CD8-positive, alpha-beta memory T cell (primary cell): ENCODE results near the gene PRPF40A. TPM values are rescaled to one million over a fixed set of nuclear protein-coding genes. Genes with fewer than 3 reads are reported as not detected.

Experiments
- CTCF ChIA-PET: fragments of 350-600 bp; sonication (Branson Sonifier 250); formaldehyde crosslinking; loops from one replicate; lab custom pipeline; 2021; ENCODE audit warnings: antibody characterized with exemption; lab: Charles Lee
- POLR2A ChIA-PET: fragments of 350-600 bp; sonication (Branson Sonifier 250); formaldehyde crosslinking; loops from one replicate; lab custom pipeline; 2021; ENCODE audit warnings: antibody characterized with exemption; lab: Charles Lee
- DNase-seq, 5 donors: peaks; one replicate each; pipeline versions ENCODE4 v3.0.0 to v3.0.0-alpha.2; 2020 to 2022; ENCODE audit warnings: mixed read lengths in 1 of 5
- H3K27ac ChIP-seq: one replicate; pipeline ENCODE4 v1.7.0; 2013; ENCODE audit warnings: low read depth, mild to moderate bottlenecking, low read length, moderate library complexity
- H3K27me3 ChIP-seq: 2 replicates; pipeline ENCODE4 v1.7.0; 2013; ENCODE audit warnings: low read length, mild to moderate bottlenecking; ENCODE audit not compliant: insufficient read depth, poor library complexity, severe bottlenecking
- H3K36me3 ChIP-seq: 2 replicates; pipeline ENCODE4 v1.7.0; 2013; ENCODE audit warnings: mild to moderate bottlenecking, low read length, moderate library complexity; ENCODE audit not compliant: insufficient read depth
- H3K4me1 ChIP-seq: 2 replicates; pipeline ENCODE4 v1.7.0; 2013; ENCODE audit warnings: mild to moderate bottlenecking, low read length, moderate library complexity; ENCODE audit not compliant: insufficient read depth
- H3K4me3 ChIP-seq: 2 replicates; pipeline ENCODE4 v1.7.0; 2013; ENCODE audit warnings: mild to moderate bottlenecking, low read length
- H3K9me3 ChIP-seq: 2 replicates; pipeline ENCODE4 v1.7.0; 2013; ENCODE audit warnings: mild to moderate bottlenecking, low read length
- H3K27ac Mint-ChIP-seq, 8 donors: one replicate each; pipeline ENCODE4 v1.8.0; 2020 to 2021; ENCODE audit warnings: mixed read lengths in 8 of 8, mild to moderate bottlenecking in 6 of 8, inconsistent platforms in 3 of 8, moderate library complexity in 3 of 8
- H3K27me3 Mint-ChIP-seq, 2 donors: one replicate each; pipeline ENCODE4 v1.8.0; 2020 to 2021; ENCODE audit warnings: mixed read lengths in 2 of 2, mild to moderate bottlenecking in 1 of 2, moderate library complexity in 1 of 2
- H3K36me3 Mint-ChIP-seq, 3 donors: one replicate each; pipeline ENCODE4 v1.8.0; 2020 to 2021; ENCODE audit warnings: mixed read lengths in 3 of 3, inconsistent platforms in 1 of 3, mild to moderate bottlenecking in 1 of 3
- H3K4me1 Mint-ChIP-seq, 3 donors: one replicate each; pipeline ENCODE4 v1.8.0; 2020 to 2021; ENCODE audit warnings: mixed read lengths in 3 of 3, inconsistent platforms in 1 of 3, mild to moderate bottlenecking in 1 of 3
- H3K4me3 Mint-ChIP-seq, 7 donors: one replicate each; pipeline ENCODE4 v1.8.0; 2020 to 2021; ENCODE audit warnings: mixed read lengths in 7 of 7, mild to moderate bottlenecking in 6 of 7, moderate library complexity in 4 of 7, inconsistent platforms in 2 of 7
- H3K9me3 Mint-ChIP-seq, 5 donors: one replicate each; pipeline ENCODE4 v1.8.0; 2020 to 2022; ENCODE audit warnings: mixed read lengths in 5 of 5, mild to moderate bottlenecking in 3 of 5, moderate library complexity in 2 of 5, inconsistent platforms in 1 of 5
- polyA plus RNA-seq: library from polyadenylated mRNA; unstranded; fragments of 300-500 nt; fragmentation: Illumina TruSeq; gene quantifications from one replicate; pipeline ENCODE4 v1.2.3, GENCODE V29; 2021
- total RNA-seq, 2 experiments: library from RNA; stranded (reverse); gene quantifications; one replicate each; pipeline ENCODE4 v1.2.3, GENCODE V29; 2021

PRPF40A gene
- total and polyA plus RNA-seq, 3 experiments from 2014 or later = 136 to 146 (median 138) TPM

- Mint-ChIP-seq H3K27ac (peak overlapping the region; percentile 97 to 100 (median 99)), H3K27me3 (peaks cover 0 to 3% of the 10 kb centered on the region in 2 donors), H3K9me3 (no peaks in the 10 kb centered on the region), H3K36me3 (peaks cover 0 to 62% (median 7%) of the 10 kb centered on the region in 3 donors), H3K4me1 (peaks cover 64 to 83% (median 81%) of the 10 kb centered on the region in 3 donors), H3K4me3 (peak overlapping the region; percentile 97 to 100 (median 99))
- Histone ChIP-seq H3K27me3 (no peaks in the 10 kb centered on the region), H3K36me3 (peaks cover 10% of the 10 kb centered on the region), H3K27ac (no peak overlapping the region), H3K4me1 (peaks cover 31% of the 10 kb centered on the region), H3K4me3 (peak overlapping the region; percentile 96), H3K9me3 (no peaks in the 10 kb centered on the region)
- ChIA-PET CTCF (interaction anchor here (1.3 to 1.6 kb wide), 2 partner anchors 8 to 28 kb away, joined by 3 to 4 read pairs; no protein-coding TSS in a partner anchor), POLR2A (interaction anchor here (1.4 kb wide), 1 partner anchor 540 kb away, joined by 5 read pairs; the partner anchor contains the start of gene STAM2)
- DNase-seq = peak in 3 of 5 donors; percentile 12 to 49 (median 17)
Observed at GRCh38 chr2:152715854-152716428, 1.3 kb downstream of the PRPF40A start.

GRCh38 chr2:152715112-152715511, 2.1 kb downstream of the PRPF40A start:
- Mint-ChIP-seq H3K36me3 (peaks cover 4 to 68% (median 10%) of the 10 kb centered on the region in 3 donors), H3K27me3 (peaks cover 0 to 3% of the 10 kb centered on the region in 2 donors)
- POLR2A ChIA-PET = no interaction called here

GRCh38 chr2:152710713-152711112, 6.5 kb downstream of the PRPF40A start:
- Histone ChIP-seq H3K27ac (no peak overlapping the region), H3K27me3 (no peaks in the 10 kb centered on the region), H3K4me3 (no peak overlapping the region), H3K9me3 (no peaks in the 10 kb centered on the region), H3K4me1 (peaks cover 16% of the 10 kb centered on the region), H3K36me3 (peaks cover 16% of the 10 kb centered on the region)
- H3K27ac Mint-ChIP-seq = peak overlapping the region in 1 of 8 donors; percentile 68
- DNase-seq = no peak
- no peaks in the 10 kb centered on the region for H3K9me3 Mint-ChIP-seq
- H3K27me3 Mint-ChIP-seq = no peaks in the 10 kb centered on the region
- H3K4me3 Mint-ChIP-seq = no peak overlapping the region
- H3K36me3 Mint-ChIP-seq = peaks cover 4 to 77% (median 13%) of the 10 kb centered on the region in 3 donors
- peaks cover 69 to 92% (median 91%) of the 10 kb centered on the region in 3 donors for H3K4me1 Mint-ChIP-seq
- ChIA-PET CTCF (interaction anchor here (0.6 to 1.5 kb wide), 2 partner anchors 18 to 535 kb away, joined by 3 read pairs; partner anchors contain the start of gene STAM2), POLR2A (no interaction called here)

More at GRCh38 chr2:152715112-152715511, 2.1 kb downstream of the PRPF40A start:
- no peaks in the 10 kb centered on the region for H3K27me3 ChIP-seq
- peaks cover 63 to 83% (median 81%) of the 10 kb centered on the region in 3 donors for H3K4me1 Mint-ChIP-seq
- peak overlapping the region in 3 of 8 donors; percentile 27 to 77 (median 66) for H3K27ac Mint-ChIP-seq
- H3K36me3 ChIP-seq = peaks cover 10% of the 10 kb centered on the region
- CTCF ChIA-PET = interaction anchor here (1.2 to 1.3 kb wide), 3 partner anchors 24 to 540 kb away, joined by 3 to 4 read pairs (median 3); no protein-coding TSS in a partner anchor
- DNase-seq = no peak
- no peaks in the 10 kb centered on the region for H3K9me3 ChIP-seq
- H3K27ac ChIP-seq = no peak overlapping the region
- peak overlapping the region in 5 of 7 donors; percentile 23 to 97 (median 43) for H3K4me3 Mint-ChIP-seq
- no peak overlapping the region for H3K4me3 ChIP-seq
- H3K9me3 Mint-ChIP-seq = no peaks in the 10 kb centered on the region
- H3K4me1 ChIP-seq = peaks cover 28% of the 10 kb centered on the region

- no peaks in the 10 kb centered on the region for H3K9me3 Mint-ChIP-seq
- CTCF ChIA-PET = no interaction called here
- H3K27ac Mint-ChIP-seq = peak overlapping the region in 3 of 8 donors; percentile 9 to 68 (median 65)
- H3K27me3 Mint-ChIP-seq = no peaks in the 10 kb centered on the region
- POLR2A ChIA-PET = no interaction called here
- Histone ChIP-seq H3K4me1 (peaks cover 9% of the 10 kb centered on the region), H3K27me3 (no peaks in the 10 kb centered on the region), H3K9me3 (no peaks in the 10 kb centered on the region), H3K27ac (no peak overlapping the region), H3K4me3 (no peak overlapping the region), H3K36me3 (peaks cover 11% of the 10 kb centered on the region)
- peaks cover 4 to 69% (median 12%) of the 10 kb centered on the region in 3 donors for H3K36me3 Mint-ChIP-seq
- no peak for DNase-seq
- H3K4me1 Mint-ChIP-seq = peaks cover 71 to 95% (median 86%) of the 10 kb centered on the region in 3 donors
- H3K4me3 Mint-ChIP-seq = no peak overlapping the region
Observed at GRCh38 chr2:152708742-152709141, 8.5 kb downstream of the PRPF40A start.

GRCh38 chr2:152706477-152707021, 10.7 kb downstream of the PRPF40A start:
- H3K36me3 ChIP-seq = peaks cover 6% of the 10 kb centered on the region
- no peaks in the 10 kb centered on the region for H3K9me3 ChIP-seq
- DNase-seq = no peak
- Mint-ChIP-seq H3K27me3 (no peaks in the 10 kb centered on the region), H3K27ac (peak overlapping the region in 2 of 8 donors; percentile 11 to 25), H3K4me1 (peaks cover 72 to 95% (median 87%) of the 10 kb centered on the region in 3 donors), H3K9me3 (peaks cover 0 to 3% (median 0%) of the 10 kb centered on the region in 5 donors), H3K36me3 (peaks cover 13 to 65% (median 18%) of the 10 kb centered on the region in 3 donors), H3K4me3 (no peak overlapping the region)
- H3K27me3 ChIP-seq = no peaks in the 10 kb centered on the region
- H3K27ac ChIP-seq = no peak overlapping the region
- H3K4me1 ChIP-seq = peaks cover 16% of the 10 kb centered on the region
- ChIA-PET CTCF (no interaction called here), POLR2A (no interaction called here)
- no peak overlapping the region for H3K4me3 ChIP-seq

GRCh38 chr2:152701198-152701597, 16.1 kb downstream of the PRPF40A start:
- Histone ChIP-seq H3K36me3 (no peaks in the 10 kb centered on the region), H3K27ac (no peak overlapping the region), H3K9me3 (no peaks in the 10 kb centered on the region), H3K4me3 (no peak overlapping the region), H3K27me3 (no peaks in the 10 kb centered on the region), H3K4me1 (peaks cover 7% of the 10 kb centered on the region)
- DNase-seq = no peak
- H3K4me1 Mint-ChIP-seq = peaks cover 67 to 94% (median 84%) of the 10 kb centered on the region in 3 donors
- peaks cover 10 to 39% (median 16%) of the 10 kb centered on the region in 3 donors for H3K36me3 Mint-ChIP-seq
- no peaks in the 10 kb centered on the region for H3K27me3 Mint-ChIP-seq
- CTCF ChIA-PET = no interaction called here
- POLR2A ChIA-PET = no interaction called here
- H3K4me3 Mint-ChIP-seq = no peak overlapping the region
- peaks cover 0 to 3% (median 2%) of the 10 kb centered on the region in 5 donors for H3K9me3 Mint-ChIP-seq
- peak overlapping the region in 1 of 8 donors; percentile 38 for H3K27ac Mint-ChIP-seq

GRCh38 chr2:152696476-152696875, 20.8 kb downstream of the PRPF40A start:
- H3K36me3 Mint-ChIP-seq = peaks cover 3 to 34% (median 6%) of the 10 kb centered on the region in 3 donors
- no peaks in the 10 kb centered on the region for H3K27me3 ChIP-seq
- H3K4me3 ChIP-seq = no peak overlapping the region
- H3K27ac Mint-ChIP-seq = peak overlapping the region in 5 of 8 donors; percentile 24 to 76 (median 50)
- no peaks in the 10 kb centered on the region for H3K36me3 ChIP-seq
- H3K4me3 Mint-ChIP-seq = no peak overlapping the region
- no peak overlapping the region for H3K27ac ChIP-seq
- no peaks in the 10 kb centered on the region for H3K27me3 Mint-ChIP-seq
- peaks cover 0 to 3% (median 0%) of the 10 kb centered on the region in 5 donors for H3K9me3 Mint-ChIP-seq
- no peaks in the 10 kb centered on the region for H3K9me3 ChIP-seq
- peaks cover 50 to 87% (median 79%) of the 10 kb centered on the region in 3 donors for H3K4me1 Mint-ChIP-seq
- CTCF ChIA-PET = no interaction called here
- H3K4me1 ChIP-seq = peaks cover 15% of the 10 kb centered on the region
- DNase-seq = no peak
- POLR2A ChIA-PET = interaction anchor here (1.0 kb wide), 1 partner anchor 21 kb away, joined by 3 read pairs; the partner anchor contains the start of gene PRPF40A
